ENCODE data around the gene FAM53B. TPM values are rescaled to one million over a fixed set of nuclear protein-coding genes. Genes with fewer than 3 reads are reported as not detected.
A peak's percentile ranks its signal among the peaks of the same experiment; 100 is the strongest.

The FAM53B gene
- total RNA-seq, 4 donors from 2014 or later = 25.2 to 43.3 (median 34.7) TPM

DNA sequence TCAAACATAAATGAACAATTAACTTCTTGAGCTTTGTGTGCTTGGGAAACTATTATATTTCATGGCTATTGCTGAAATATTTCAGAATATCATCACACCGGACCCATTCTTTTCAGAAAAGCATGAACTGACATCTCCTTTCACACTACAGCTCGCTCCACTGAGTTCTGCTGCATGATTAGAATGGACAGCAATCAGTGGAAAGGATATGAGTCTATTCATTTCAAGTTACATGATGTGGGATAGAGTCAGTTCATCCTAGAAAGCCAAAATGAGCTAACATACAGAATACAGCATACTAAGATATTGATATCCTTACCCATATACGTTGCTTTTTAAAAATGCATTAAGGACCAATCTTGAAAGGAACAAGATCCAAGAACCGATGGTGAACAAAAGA, 1.1 kb upstream of the FAM53B start:
- Histone ChIP-seq H3K4me1 (peaks cover 33 to 47% (median 46%) of the 10 kb centered on the region in 4 donors), H3K4me3 (no peak overlapping the region), H3K36me3 (peaks cover 0 to 7% (median 2%) of the 10 kb centered on the region in 4 donors), H3K27ac (replicated peaks in 1 of 4) (peak overlapping the region; percentile 89 to 90 (median 89)), H3K9me3 (no peaks in the 10 kb centered on the region), H3K27me3 (no peaks in the 10 kb centered on the region)
- intact Hi-C loops (cut with DNase I) = no loop called here
- TF ChIP-seq POLR2A (IDR thresholded peaks at IDR 0.05; ENCODE audit: low read depth) = no peak
- TF ChIP-seq, protein P1, sequence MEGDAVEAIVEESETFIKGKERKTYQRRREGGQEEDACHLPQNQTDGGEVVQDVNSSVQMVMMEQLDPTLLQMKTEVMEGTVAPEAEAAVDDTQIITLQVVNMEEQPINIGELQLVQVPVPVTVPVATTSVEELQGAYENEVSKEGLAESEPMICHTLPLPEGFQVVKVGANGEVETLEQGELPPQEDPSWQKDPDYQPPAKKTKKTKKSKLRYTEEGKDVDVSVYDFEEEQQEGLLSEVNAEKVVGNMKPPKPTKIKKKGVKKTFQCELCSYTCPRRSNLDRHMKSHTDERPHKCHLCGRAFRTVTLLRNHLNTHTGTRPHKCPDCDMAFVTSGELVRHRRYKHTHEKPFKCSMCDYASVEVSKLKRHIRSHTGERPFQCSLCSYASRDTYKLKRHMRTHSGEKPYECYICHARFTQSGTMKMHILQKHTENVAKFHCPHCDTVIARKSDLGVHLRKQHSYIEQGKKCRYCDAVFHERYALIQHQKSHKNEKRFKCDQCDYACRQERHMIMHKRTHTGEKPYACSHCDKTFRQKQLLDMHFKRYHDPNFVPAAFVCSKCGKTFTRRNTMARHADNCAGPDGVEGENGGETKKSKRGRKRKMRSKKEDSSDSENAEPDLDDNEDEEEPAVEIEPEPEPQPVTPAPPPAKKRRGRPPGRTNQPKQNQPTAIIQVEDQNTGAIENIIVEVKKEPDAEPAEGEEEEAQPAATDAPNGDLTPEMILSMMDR (IDR thresholded peaks at IDR 0.05) = no peak
- no peak for TF ChIP-seq POLR2AphosphoS5 (IDR thresholded peaks at IDR 0.05)
- TF ChIP-seq EP300 (IDR thresholded peaks at IDR 0.05) = no peak
- 68% methylated on average over 4 of the region's 4 CpGs for WGBS
- no peak for DNase-seq (ENCODE audit: extremely low spot score)

DNA sequence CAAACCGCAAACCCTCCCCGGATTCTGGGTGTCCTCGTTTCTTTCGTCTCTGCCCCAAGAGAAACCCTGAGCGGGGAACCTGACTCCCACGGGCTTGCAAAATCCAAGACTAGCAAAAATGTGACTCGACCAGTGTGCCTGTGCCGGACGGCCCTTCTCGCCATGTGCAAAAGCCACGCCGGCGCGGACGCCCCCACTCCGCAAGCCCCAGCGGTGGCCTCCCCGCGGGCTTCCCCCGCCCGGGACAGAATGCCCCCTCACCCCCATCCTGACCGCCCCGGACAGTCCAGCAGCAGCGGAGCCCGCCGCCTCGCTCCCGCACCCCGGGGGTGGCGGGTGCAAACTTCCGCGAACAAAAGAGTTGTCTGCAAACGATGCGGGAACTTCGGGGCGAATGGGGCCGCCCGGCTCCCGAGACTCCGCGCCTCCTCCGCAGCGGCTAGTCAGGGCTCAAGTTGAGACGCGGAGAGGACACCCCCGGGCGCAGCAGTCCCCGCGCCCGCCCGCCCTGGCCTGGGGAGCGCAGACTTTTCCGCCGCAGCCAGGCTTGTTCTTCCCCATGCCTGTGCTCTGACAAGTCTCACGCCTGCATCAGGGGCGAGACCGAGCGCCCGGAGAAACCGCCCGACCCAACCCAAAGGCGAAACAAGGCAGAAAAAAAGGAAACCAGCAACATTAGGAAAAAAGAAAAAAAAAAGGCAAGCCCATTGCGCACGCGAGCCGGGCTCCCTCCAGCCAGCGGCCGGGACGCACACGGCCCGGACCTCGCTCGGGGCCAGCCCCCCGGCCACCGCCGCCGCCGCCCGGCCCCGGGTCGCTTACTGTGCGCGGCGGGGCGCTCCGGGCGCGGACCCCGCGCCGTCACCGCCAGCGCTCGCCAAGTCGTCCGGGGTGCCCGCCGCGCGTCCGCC, 732 bp downstream of the FAM53B start:
- H3K4me3 ChIP-seq = peak overlapping the region; percentile 72 to 79 (median 73)
- peaks cover 50 to 65% (median 64%) of the 10 kb centered on the region in 4 donors for H3K4me1 ChIP-seq
- H3K27ac ChIP-seq (replicated peaks in 1 of 4) = peak overlapping the region; percentile 89 to 90 (median 89)
- H3K36me3 ChIP-seq = peaks cover 0 to 6% (median 2%) of the 10 kb centered on the region in 4 donors
- WGBS = 0% methylated on average over 18 of the region's 101 CpGs
- intact Hi-C loops (cut with DNase I) = loop anchor here (2.0 to 5.0 kb wide), 5 partner anchors 36 to 326 kb away; partner anchors contain the start of gene OAT
- TF ChIP-seq EP300 (IDR thresholded peaks at IDR 0.05) = no peak
- no peak for TF ChIP-seq POLR2A (IDR thresholded peaks at IDR 0.05; ENCODE audit: low read depth)
- TF ChIP-seq, protein P1 (IDR thresholded peaks at IDR 0.05) = no peak
- no peak for TF ChIP-seq POLR2AphosphoS5 (IDR thresholded peaks at IDR 0.05)
- H3K9me3 ChIP-seq = no peaks in the 10 kb centered on the region
- DNase-seq (ENCODE audit: extremely low spot score) = peak; percentile 92
- H3K27me3 ChIP-seq = no peaks in the 10 kb centered on the region

DNA sequence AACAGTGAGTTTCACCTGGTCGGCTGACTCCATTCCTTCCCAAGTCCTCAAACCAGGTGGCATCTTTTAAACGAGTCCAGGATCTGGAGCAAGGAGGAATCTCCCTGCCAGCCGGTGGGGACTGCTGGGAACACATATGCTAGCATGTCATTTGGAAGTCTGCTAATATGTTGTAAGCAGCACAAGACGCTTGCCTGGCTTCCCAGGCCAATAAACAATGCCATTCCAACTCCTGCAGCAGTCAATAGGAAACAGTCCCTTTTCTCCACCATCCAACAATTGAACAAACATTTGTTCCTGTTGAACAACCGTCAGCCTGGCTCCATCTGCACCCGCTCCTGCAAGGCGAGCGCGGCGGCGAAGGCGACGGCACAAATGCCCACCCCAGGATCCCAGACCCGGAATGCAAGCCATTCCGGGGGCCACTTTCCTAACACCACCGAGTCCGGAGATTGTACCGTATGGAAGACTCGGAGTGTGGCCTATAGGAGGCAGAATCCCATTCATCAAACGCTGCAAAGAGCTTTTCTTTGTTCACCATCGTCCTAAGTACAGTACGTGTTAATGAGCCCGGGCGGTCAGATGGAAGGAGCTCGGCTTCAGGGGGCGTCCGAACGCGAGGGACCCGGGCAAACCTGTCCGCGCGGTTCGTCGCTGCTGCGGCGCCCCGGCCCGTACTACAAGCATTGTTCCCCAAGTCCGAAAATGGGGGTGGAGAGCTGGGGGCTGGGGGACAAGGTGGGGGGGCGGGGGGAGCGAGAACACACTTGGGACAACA, 1.6 kb downstream of the FAM53B start:
- intact Hi-C loops (cut with DNase I) = loop anchor here (2.0 to 5.0 kb wide), 5 partner anchors 35 to 325 kb away; partner anchors contain the start of gene OAT
- no peaks in the 10 kb centered on the region for H3K9me3 ChIP-seq
- 19% methylated on average over 20 of the region's 42 CpGs for WGBS
- no peak for DNase-seq (ENCODE audit: extremely low spot score)
- peaks cover 58 to 73% (median 72%) of the 10 kb centered on the region in 4 donors for H3K4me1 ChIP-seq
- peak overlapping the region; percentile 89 to 90 (median 89) for H3K27ac ChIP-seq (replicated peaks in 1 of 4)
- H3K36me3 ChIP-seq = no peaks in the 10 kb centered on the region
- no peaks in the 10 kb centered on the region for H3K27me3 ChIP-seq
- H3K4me3 ChIP-seq = peak overlapping the region; percentile 72 to 79 (median 73)
- TF ChIP-seq, protein P1 (IDR thresholded peaks at IDR 0.05) = peak in 1 of 3 experiments; percentile 6
- TF ChIP-seq POLR2AphosphoS5 (IDR thresholded peaks at IDR 0.05) (no peak), POLR2A (IDR thresholded peaks at IDR 0.05; ENCODE audit: low read depth) (no peak)

DNA sequence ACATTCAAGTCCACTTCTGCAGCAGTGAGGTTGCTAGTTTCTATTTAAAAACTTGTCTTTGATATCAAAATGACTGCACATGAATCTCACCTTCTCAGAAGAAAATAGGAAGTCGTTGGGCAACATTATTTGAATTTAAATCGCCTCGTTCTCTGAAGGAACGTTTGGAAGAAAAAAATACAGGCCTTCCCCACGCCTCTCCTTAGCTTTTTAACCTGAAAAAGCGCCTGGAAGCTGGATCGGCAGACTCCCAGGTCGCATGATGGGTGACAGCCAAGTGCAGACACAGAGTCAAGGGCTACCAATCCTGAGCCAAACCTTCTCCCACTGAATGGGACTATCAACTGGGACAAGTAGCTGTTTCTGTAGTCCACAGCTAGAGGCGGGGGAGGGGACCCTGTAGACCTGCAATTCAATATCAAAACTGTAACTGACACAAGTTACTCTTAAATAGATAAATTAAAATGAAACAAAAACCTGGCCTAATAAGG, 2.2 kb downstream of the FAM53B start:
- intact Hi-C loops (cut with DNase I) = loop anchor here (2.0 to 5.0 kb wide), 5 partner anchors 35 to 325 kb away; partner anchors contain the start of gene OAT
- Histone ChIP-seq H3K4me3 (peak overlapping the region; percentile 72 to 79 (median 73)), H3K36me3 (no peaks in the 10 kb centered on the region), H3K4me1 (peaks cover 65 to 79% (median 79%) of the 10 kb centered on the region in 4 donors), H3K27me3 (no peaks in the 10 kb centered on the region), H3K27ac (replicated peaks in 1 of 4) (peak overlapping the region; percentile 89 to 90 (median 89)), H3K9me3 (no peaks in the 10 kb centered on the region)
- 51% methylated on average over 9 of the region's 9 CpGs for WGBS
- no peak for DNase-seq (ENCODE audit: extremely low spot score)
- TF ChIP-seq EP300 (IDR thresholded peaks at IDR 0.05) (no peak), POLR2A (IDR thresholded peaks at IDR 0.05; ENCODE audit: low read depth) (no peak), POLR2AphosphoS5 (IDR thresholded peaks at IDR 0.05) (no peak)
- TF ChIP-seq, protein P1 (IDR thresholded peaks at IDR 0.05) = no peak

All from esophagus muscularis mucosa (tissue), 4 donors.